Measurements from ENCODE around the gene AQP2. TPM values are rescaled to one million over a fixed set of nuclear protein-coding genes. Genes with fewer than 3 reads are reported as not detected.
"Not testable (repeated sequence)": the region's sequence is repeated elsewhere in the genome, so short reads cannot be mapped to it uniquely, and the experiment has no call there.

AQP2 gene
- total and polyA plus RNA-seq, 2 experiments from 2014 or later = 0.07 TPM; not detected in 1

GRCh38 chr12:49989400-49989799, 38.9 kb downstream of the AQP2 start:
- not testable (repeated sequence) for H3K9me2 ChIP-seq (ENCODE audit: insufficient read depth); H3K9me3 Mint-ChIP-seq; H3K4me3 ChIP-seq; H3K4me3 Mint-ChIP-seq; H3K27me3 Mint-ChIP-seq (ENCODE audit: insufficient read depth, low read depth, poor library complexity); H3F3A ChIP-seq (replicated peaks; ENCODE audit: low read depth); H3K27me3 ChIP-seq (ENCODE audit: insufficient read depth); H3K4me1 ChIP-seq (ENCODE audit: insufficient read depth); DNase-seq (ENCODE audit: low spot score); H2AFZ ChIP-seq; ATAC-seq; H4K20me1 ChIP-seq (replicated peaks; ENCODE audit: insufficient read depth); H3K4me2 ChIP-seq; H3K79me2 ChIP-seq (replicated peaks; ENCODE audit: insufficient read depth); H3K27ac ChIP-seq (ENCODE audit: low read depth); H3K27ac Mint-ChIP-seq
- Mint-ChIP-seq H3K4me1 (peaks cover 20% of the 10 kb centered on the region), H3K36me3 (ENCODE audit: low read depth) (peaks cover 50% of the 10 kb centered on the region)
- peaks cover 43% of the 10 kb centered on the region for H3K36me3 ChIP-seq (ENCODE audit: insufficient read depth)

DNA sequence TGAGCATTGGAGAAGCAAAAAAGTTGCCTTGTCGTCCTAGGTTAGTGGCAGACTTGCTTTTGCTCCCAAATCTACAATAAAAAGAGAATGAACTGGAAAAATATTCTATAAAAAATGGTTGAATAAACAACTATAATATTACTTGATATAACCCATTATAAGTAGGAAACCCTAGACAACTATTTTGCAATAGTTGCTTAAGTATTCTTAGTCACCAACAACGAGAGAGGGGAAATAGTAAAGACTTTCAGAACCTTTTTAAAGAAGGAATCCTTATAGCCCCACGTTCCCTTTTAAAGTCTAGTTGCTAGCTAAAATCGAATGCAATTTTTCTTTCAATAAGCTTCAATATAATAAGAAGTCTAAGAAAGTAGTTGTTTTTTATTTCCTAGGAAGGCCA, 39.7 kb downstream of the AQP2 start:
- H3K4me1 Mint-ChIP-seq = peaks cover 11% of the 10 kb centered on the region
- TF ChIP-seq EZH2phosphoT487 (IDR thresholded peaks at IDR 0.05; ENCODE audit: unreplicated experiment) = no peak
- no peak for TF ChIP-seq ZNF462 (CRISPR knock-in tag; IDR thresholded peaks at IDR 0.05)
- no peak for TF ChIP-seq STAT1 (IDR thresholded peaks at IDR 0.05; ENCODE audit: unreplicated experiment)
- TF ChIP-seq JUNB (IDR thresholded peaks at IDR 0.05; ENCODE audit: unreplicated experiment) = no peak
- TF ChIP-seq POLR2AphosphoS5 (IDR thresholded peaks at IDR 0.05; ENCODE audit: low read depth) = no peak
- no peak for TF ChIP-seq ETS1 (IDR thresholded peaks at IDR 0.05)
- TF ChIP-seq EZH2 (IDR thresholded peaks at IDR 0.05; ENCODE audit: low read depth, unreplicated experiment) = no peak
- no peak for TF ChIP-seq CREB1 (CRISPR knock-in tag; IDR thresholded peaks at IDR 0.05; ENCODE audit: low read depth)
- TF ChIP-seq ZNF114 (CRISPR knock-in tag; IDR thresholded peaks at IDR 0.05) = no peak
- no peak for TF ChIP-seq CTCF (conservative IDR thresholded peaks at IDR 0.05; ENCODE audit: low read depth in 2 of 2)
- no peak for TF ChIP-seq ZNF331 (CRISPR knock-in tag; IDR thresholded peaks at IDR 0.05; ENCODE audit: low read depth)

More for the DNA sequence above, 39.7 kb downstream of the AQP2 start:
- peaks cover 58% of the 10 kb centered on the region for H3K36me3 Mint-ChIP-seq (ENCODE audit: low read depth)
- Histone ChIP-seq H4K20me1 (replicated peaks; ENCODE audit: insufficient read depth) (peaks cover 4% of the 10 kb centered on the region), H3K36me3 (ENCODE audit: insufficient read depth) (peaks cover 51% of the 10 kb centered on the region), H3F3A (replicated peaks; ENCODE audit: low read depth) (no peaks in the 10 kb centered on the region), H3K27me3 (ENCODE audit: insufficient read depth) (no peaks in the 10 kb centered on the region), H3K27ac (ENCODE audit: low read depth) (no peak overlapping the region), H2AFZ (no peak overlapping the region), H3K4me2 (no peak overlapping the region), H3K9me2 (ENCODE audit: insufficient read depth) (no peaks in the 10 kb centered on the region), H3K4me1 (ENCODE audit: insufficient read depth) (peaks cover 3% of the 10 kb centered on the region; the same call in 1 of the 2 replicates), H3K4me3 (no peak overlapping the region), H3K79me2 (replicated peaks; ENCODE audit: insufficient read depth) (no peaks in the 10 kb centered on the region)
- no peak for DNase-seq (ENCODE audit: low spot score)
- H3K27ac Mint-ChIP-seq = no peak overlapping the region
- no peak overlapping the region for H3K4me3 Mint-ChIP-seq
- no peaks in the 10 kb centered on the region for H3K27me3 Mint-ChIP-seq (ENCODE audit: insufficient read depth, low read depth, poor library complexity)
- no peaks in the 10 kb centered on the region for H3K9me3 Mint-ChIP-seq
- ATAC-seq = no peak

Data from GM23338 (cell line).